Gastrocnemius medialis (tissue), 4 donors: ENCODE data around the gene DOCK3. TPM values are rescaled to one million over a fixed set of nuclear protein-coding genes. Genes with fewer than 3 reads are reported as not detected.

Experiments used
- ATAC-seq, 2 donors: fragments of 150-250 bp; one replicate each; pipeline ENCODE4 v1.9.1; 2016
- DNase-seq, 2 donors: peaks; one replicate each; pipeline ENCODE4 v3.0.0-alpha.2; 2019
- H3K27ac ChIP-seq, 4 donors: fragments of 200-600 bp; sonication (generic); 1 replicate in 1 of 4; 2 replicates in 3 of 4; pipeline ENCODE4 v1.5.1; 2016 to 2018; ENCODE audit warnings: mild to moderate bottlenecking in 2 of 4, moderate library complexity in 1 of 4
- H3K27me3 ChIP-seq, 3 donors: fragments of 200-600 bp; sonication (generic) in 2 of 3; 1 replicate in 1 of 3; 2 replicates in 2 of 3; pipeline versions ENCODE4 v1.5.1 to v1.6.0; 2016 to 2019; ENCODE audit warnings: mild to moderate bottlenecking in 1 of 3, moderate library complexity in 1 of 3
- H3K36me3 ChIP-seq, 2 donors: fragments of 200-600 bp; sonication (generic) in 1 of 2; one replicate each; pipeline ENCODE4 v1.5.1; 2017 to 2018
- H3K4me1 ChIP-seq, 2 donors: fragments of 200-600 bp; sonication (generic) in 1 of 2; one replicate each; pipeline ENCODE4 v1.5.1; 2016 to 2017; ENCODE audit warnings: mild to moderate bottlenecking in 2 of 2
- H3K4me3 ChIP-seq, 4 donors: fragments of 200-600 bp; sonication (generic) in 3 of 4; 1 replicate in 1 of 4; 2 replicates in 3 of 4; pipeline ENCODE4 v1.5.1; 2016 to 2019; ENCODE audit warnings: mild to moderate bottlenecking in 2 of 4
- H3K9me3 ChIP-seq, 3 donors: fragments of 200-600 bp; sonication (generic) in 2 of 3; 1 replicate in 1 of 3; 2 replicates in 2 of 3; pipeline ENCODE4 v1.5.1; 2016 to 2019
- POLR2A ChIP-seq, 2 donors: fragments of 450-650 bp; IDR thresholded peaks; one replicate each; pipeline ENCODE4 v1.6.1; 2017; ENCODE audit warnings: antibody characterized with exemption in 2 of 2, mild to moderate bottlenecking in 2 of 2, moderate library complexity in 2 of 2
- in situ Hi-C, 4 donors: fragments of 200-750 bp; cut with MboI; loops; one replicate each; pipeline versions ENCODE4 v1.15.0 to v1.8.0; 2017; ENCODE audit warnings: low sequenced_read_pairs in 4 of 4
- intact Hi-C: fragments of 100-400 bp; cut with DNase I; formaldehyde crosslinking; loops from one replicate; pipeline ENCODE4 v1.15.1; 2023; ENCODE audit warnings: low total_unique reads
- total RNA-seq, 4 donors: library from RNA; depleted of rRNA; stranded (reverse); fragments of >200 nt; gene quantifications; one replicate each; pipeline versions ENCODE4 v1.1.0 to v1.2.3, GENCODE V29; 2016
- TF ChIP-seq, protein P1 (sequence below), 5 experiments: fragments of 450-650 bp in 3 of 5; fragments of 200-600 bp in 2 of 5; sonication (generic) in 2 of 5; IDR thresholded peaks in 4 of 5; conservative IDR thresholded peaks in 1 of 5; 1 replicate in 4 of 5; 2 replicates in 1 of 5; pipeline ENCODE4 v1.5.1; 2016 to 2019; ENCODE audit warnings: antibody characterized with exemption in 5 of 5, mild to moderate bottlenecking in 3 of 5, moderate library complexity in 3 of 5

Gene DOCK3
- total RNA-seq, 4 donors from 2014 or later = 0.61 to 3.1 (median 0.73) TPM

- intact Hi-C loops = loop anchor here (1.0 kb wide), 2 partner anchors 25 to 43 kb away; no protein-coding TSS in a partner anchor
- TF ChIP-seq, protein P1, sequence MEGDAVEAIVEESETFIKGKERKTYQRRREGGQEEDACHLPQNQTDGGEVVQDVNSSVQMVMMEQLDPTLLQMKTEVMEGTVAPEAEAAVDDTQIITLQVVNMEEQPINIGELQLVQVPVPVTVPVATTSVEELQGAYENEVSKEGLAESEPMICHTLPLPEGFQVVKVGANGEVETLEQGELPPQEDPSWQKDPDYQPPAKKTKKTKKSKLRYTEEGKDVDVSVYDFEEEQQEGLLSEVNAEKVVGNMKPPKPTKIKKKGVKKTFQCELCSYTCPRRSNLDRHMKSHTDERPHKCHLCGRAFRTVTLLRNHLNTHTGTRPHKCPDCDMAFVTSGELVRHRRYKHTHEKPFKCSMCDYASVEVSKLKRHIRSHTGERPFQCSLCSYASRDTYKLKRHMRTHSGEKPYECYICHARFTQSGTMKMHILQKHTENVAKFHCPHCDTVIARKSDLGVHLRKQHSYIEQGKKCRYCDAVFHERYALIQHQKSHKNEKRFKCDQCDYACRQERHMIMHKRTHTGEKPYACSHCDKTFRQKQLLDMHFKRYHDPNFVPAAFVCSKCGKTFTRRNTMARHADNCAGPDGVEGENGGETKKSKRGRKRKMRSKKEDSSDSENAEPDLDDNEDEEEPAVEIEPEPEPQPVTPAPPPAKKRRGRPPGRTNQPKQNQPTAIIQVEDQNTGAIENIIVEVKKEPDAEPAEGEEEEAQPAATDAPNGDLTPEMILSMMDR (IDR thresholded peaks at IDR 0.05 in 4 of 5, conservative IDR thresholded peaks at IDR 0.05 in 1 of 5) = peak; percentile 54 to 64 (median 63)
- TF ChIP-seq POLR2A (IDR thresholded peaks at IDR 0.05) = peak; percentile 54 to 74
- no peaks in the 10 kb centered on the region for H3K27me3 ChIP-seq
- H3K4me1 ChIP-seq = peaks cover 63 to 96% of the 10 kb centered on the region in 2 donors
- peak overlapping the region; percentile 96 to 98 (median 98) for H3K27ac ChIP-seq
- in situ Hi-C loops = loop anchor here in 1 of 4 donors (10.0 kb wide), 1 partner anchor 747 kb away; no protein-coding TSS in a partner anchor
- H3K36me3 ChIP-seq = no peaks in the 10 kb centered on the region
- ATAC-seq (peak; percentile 66 to 76), DNase-seq (peak; percentile 96 to 99)
- peak overlapping the region in 2 of 4 donors; percentile 12 to 22 for H3K4me3 ChIP-seq
- no peaks in the 10 kb centered on the region for H3K9me3 ChIP-seq
These were observed 47.2 kb upstream of the DOCK3 start for GRCh38 chr3:50627407-50628051.

DNA sequence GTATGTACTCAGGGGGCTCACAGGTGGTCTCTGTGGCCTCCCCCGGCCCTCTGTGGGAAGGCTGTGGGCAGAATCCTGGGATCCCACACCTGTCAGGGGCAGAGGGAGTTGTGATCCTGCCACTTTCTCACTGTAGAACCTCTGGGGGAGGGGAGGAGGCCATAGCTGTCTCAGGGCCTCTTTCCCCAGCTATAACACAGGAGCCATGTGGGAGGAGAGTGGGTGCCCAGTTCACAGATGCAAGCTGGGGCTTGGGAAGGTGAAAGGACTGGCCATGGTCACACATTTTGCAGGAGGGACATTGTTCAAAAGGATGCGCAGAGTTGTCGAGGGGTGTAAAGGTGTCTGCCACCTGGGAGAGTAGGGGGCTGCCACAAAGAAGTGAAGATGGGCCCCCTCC, 46.1 kb upstream of the DOCK3 start:
- no peak overlapping the region for H3K4me3 ChIP-seq
- TF ChIP-seq, protein P1 (IDR thresholded peaks at IDR 0.05 in 4 of 5, conservative IDR thresholded peaks at IDR 0.05 in 1 of 5) = no peak
- no peak for TF ChIP-seq POLR2A (IDR thresholded peaks at IDR 0.05)
- no peaks in the 10 kb centered on the region for H3K27me3 ChIP-seq
- peak overlapping the region; percentile 96 to 98 (median 98) for H3K27ac ChIP-seq
- H3K9me3 ChIP-seq = no peaks in the 10 kb centered on the region
- intact Hi-C loops = no loop called here
- H3K36me3 ChIP-seq = no peaks in the 10 kb centered on the region
- H3K4me1 ChIP-seq = peaks cover 55 to 87% of the 10 kb centered on the region in 2 donors
- DNase-seq (no peak), ATAC-seq (no peak)
- in situ Hi-C loops = loop anchor here in 1 of 4 donors (10.0 kb wide), 1 partner anchor 746 kb away; no protein-coding TSS in a partner anchor

DNA sequence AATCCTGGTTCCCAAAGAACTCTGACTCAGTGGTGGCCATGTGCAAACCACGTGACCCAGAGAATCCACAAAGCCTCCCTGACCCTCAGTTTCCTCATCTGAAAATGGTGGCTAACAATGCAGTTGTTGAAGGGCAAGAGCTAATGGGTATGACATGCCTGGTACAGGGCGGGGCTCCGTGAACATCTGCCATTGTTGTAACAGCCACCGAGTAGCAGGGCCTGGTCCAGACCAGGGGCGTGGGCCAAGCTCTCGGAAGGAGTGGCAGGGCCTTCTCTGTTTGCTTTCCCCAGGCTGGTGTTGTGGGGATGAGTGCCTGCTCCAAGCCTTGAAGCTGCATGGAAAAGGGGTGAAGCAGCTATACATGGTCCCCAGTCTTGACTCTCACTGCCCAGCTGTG, 44.3 kb upstream of the DOCK3 start:
- in situ Hi-C loops = no loop called here
- H3K9me3 ChIP-seq = no peaks in the 10 kb centered on the region
- intact Hi-C loops = no loop called here
- peaks cover 37 to 69% of the 10 kb centered on the region in 2 donors for H3K4me1 ChIP-seq
- ATAC-seq = no peak
- peak overlapping the region; percentile 96 to 98 (median 98) for H3K27ac ChIP-seq
- H3K36me3 ChIP-seq = no peaks in the 10 kb centered on the region
- no peaks in the 10 kb centered on the region for H3K27me3 ChIP-seq
- no peak overlapping the region for H3K4me3 ChIP-seq
- TF ChIP-seq, protein P1 (IDR thresholded peaks at IDR 0.05 in 4 of 5, conservative IDR thresholded peaks at IDR 0.05 in 1 of 5) = no peak
- TF ChIP-seq POLR2A (IDR thresholded peaks at IDR 0.05) = no peak
- peak in 1 of 2 donors; percentile 54 for DNase-seq

DNA sequence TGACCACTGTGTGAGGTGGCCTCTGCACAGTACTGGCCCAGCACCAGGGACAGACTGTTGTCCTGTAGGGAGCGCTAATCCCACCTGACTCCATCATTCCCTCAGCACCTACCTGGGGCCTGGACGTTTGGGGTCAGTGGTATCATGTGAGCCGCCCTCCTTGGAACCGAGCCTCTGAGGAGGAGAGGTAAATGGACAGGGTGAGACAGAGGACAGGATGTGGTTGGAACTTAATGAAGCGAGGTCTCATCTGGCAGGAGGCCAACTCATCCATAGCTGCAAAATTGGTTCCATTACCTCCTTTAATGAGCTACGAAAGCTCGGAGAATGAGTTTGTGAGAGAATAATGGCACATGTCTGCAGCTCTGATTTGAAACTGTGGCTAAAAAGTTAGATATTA, 43.9 kb upstream of the DOCK3 start:
- H3K27ac ChIP-seq = peak overlapping the region; percentile 96 to 98 (median 98)

More for the DNA sequence above, 43.9 kb upstream of the DOCK3 start:
- intact Hi-C loops = no loop called here
- in situ Hi-C loops = no loop called here
- DNase-seq (no peak), ATAC-seq (no peak)
- no peaks in the 10 kb centered on the region for H3K27me3 ChIP-seq
- H3K9me3 ChIP-seq = no peaks in the 10 kb centered on the region
- no peak for TF ChIP-seq POLR2A (IDR thresholded peaks at IDR 0.05)
- TF ChIP-seq, protein P1 (IDR thresholded peaks at IDR 0.05 in 4 of 5, conservative IDR thresholded peaks at IDR 0.05 in 1 of 5) = no peak
- no peaks in the 10 kb centered on the region for H3K36me3 ChIP-seq
- H3K4me1 ChIP-seq = peaks cover 34 to 69% of the 10 kb centered on the region in 2 donors
- H3K4me3 ChIP-seq = no peak overlapping the region
